ENCODE results near the gene CCSER1. TPM values are rescaled to one million over a fixed set of nuclear protein-coding genes. Genes with fewer than 3 reads are reported as not detected.

CCSER1 gene
- total and polyA plus RNA-seq, 4 donors: 0.18 to 2.3 (median 1.2) TPM

DNA sequence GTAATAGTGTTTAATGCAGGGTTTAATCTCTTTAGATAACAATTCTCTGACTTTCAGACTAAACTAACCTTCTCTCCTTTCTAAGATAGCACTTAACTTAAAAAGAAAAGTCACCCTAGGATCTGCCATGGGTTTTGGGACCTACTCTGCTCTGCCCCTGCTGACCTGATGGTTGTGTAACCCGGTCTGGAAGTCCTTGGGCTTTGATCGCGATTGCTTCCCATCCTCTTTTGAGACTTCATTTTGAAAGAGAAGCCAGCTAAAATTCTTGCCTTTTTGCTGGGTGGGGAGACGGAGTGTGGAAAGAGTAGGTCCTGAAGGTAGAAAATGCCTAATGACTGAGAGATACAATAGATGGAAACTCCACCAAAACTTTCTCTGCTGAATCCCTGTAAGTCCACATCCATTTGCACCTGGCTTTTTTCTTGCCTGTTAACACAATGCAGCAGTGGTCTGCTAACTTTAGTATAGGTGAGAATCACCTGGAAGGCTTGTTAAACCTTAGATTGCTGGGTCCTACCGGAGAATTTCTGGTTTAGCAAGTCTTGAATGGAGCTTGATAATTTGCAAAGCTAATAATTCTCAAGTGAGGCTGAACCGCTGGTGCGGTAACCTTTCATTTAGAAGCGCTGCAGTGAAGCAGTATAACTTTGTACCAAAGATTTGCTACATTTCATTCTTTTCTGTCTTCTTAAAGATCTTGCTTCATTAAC lies 45.6 kb upstream of the CCSER1 start:
- Histone ChIP-seq H3K9me3 (ENCODE audit: control insufficient read depth in 4 of 4, low read length in 3 of 4) (no peaks in the 10 kb centered on the region), H3K36me3 (ENCODE audit: control insufficient read depth in 4 of 4, insufficient read depth in 3 of 4, low read depth in 1 of 4, low read length in 3 of 4) (no peaks in the 10 kb centered on the region), H3K27ac (ENCODE audit: low read depth in 1 of 2, low read length in 2 of 2) (no peak overlapping the region), H3K4me3 (ENCODE audit: low read depth in 1 of 3, low read length in 3 of 3) (no peak overlapping the region), H3K4me1 (ENCODE audit: control insufficient read depth in 4 of 4, insufficient read depth in 4 of 4, low read length in 3 of 4) (no peaks in the 10 kb centered on the region), H3K9ac (ENCODE audit: low read depth in 1 of 2, low read length in 2 of 2) (no peak overlapping the region), H3K27me3 (ENCODE audit: control insufficient read depth in 4 of 4, insufficient read depth in 4 of 4, low read length in 3 of 4) (no peaks in the 10 kb centered on the region)
- TF ChIP-seq YY1 (IDR thresholded peaks at IDR 0.05) (no peak), SP1 (IDR thresholded peaks at IDR 0.05) (no peak), TAF1 (conservative IDR thresholded peaks at IDR 0.05) (no peak), RAD21 (IDR thresholded peaks at IDR 0.05) (no peak)
- WGBS: 63% methylated on average over 8 of the region's 8 CpGs
- DNase-seq (ENCODE audit: low spot score): no peak

DNA sequence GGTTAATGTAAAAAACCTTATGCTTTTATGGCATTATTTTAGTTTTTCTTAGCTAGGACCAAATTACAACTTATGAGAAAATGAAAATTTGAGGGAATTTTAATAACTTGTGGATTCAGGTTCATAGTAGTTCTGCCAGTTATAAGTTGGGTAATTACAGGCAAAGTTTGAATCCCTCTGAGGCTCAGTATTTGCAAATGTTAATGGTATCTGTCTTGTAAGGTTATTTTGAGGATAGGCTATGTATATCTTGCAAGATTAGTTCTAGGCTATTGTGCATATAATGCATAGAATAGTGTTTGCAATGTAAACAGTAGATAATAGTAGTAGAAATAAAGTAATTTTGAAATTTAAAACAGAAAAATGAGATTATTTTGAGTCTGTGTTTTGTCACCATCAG lies 44.7 kb upstream of the CCSER1 start:
- H3K9ac ChIP-seq (ENCODE audit: low read depth in 1 of 2, low read length in 2 of 2): no peak overlapping the region
- no peaks in the 10 kb centered on the region for H3K4me1 ChIP-seq (ENCODE audit: control insufficient read depth in 4 of 4, insufficient read depth in 4 of 4, low read length in 3 of 4)
- no peaks in the 10 kb centered on the region for H3K27me3 ChIP-seq (ENCODE audit: control insufficient read depth in 4 of 4, insufficient read depth in 4 of 4, low read length in 3 of 4)
- no peak overlapping the region for H3K4me3 ChIP-seq (ENCODE audit: low read depth in 1 of 3, low read length in 3 of 3)
- no peaks in the 10 kb centered on the region for H3K9me3 ChIP-seq (ENCODE audit: control insufficient read depth in 4 of 4, low read length in 3 of 4)
- DNase-seq (ENCODE audit: low spot score): no peak
- no peak overlapping the region for H3K27ac ChIP-seq (ENCODE audit: low read depth in 1 of 2, low read length in 2 of 2)
- H3K36me3 ChIP-seq (ENCODE audit: control insufficient read depth in 4 of 4, insufficient read depth in 3 of 4, low read depth in 1 of 4, low read length in 3 of 4): no peaks in the 10 kb centered on the region
- TF ChIP-seq RAD21 (IDR thresholded peaks at IDR 0.05): no peak
- TF ChIP-seq, protein P1, sequence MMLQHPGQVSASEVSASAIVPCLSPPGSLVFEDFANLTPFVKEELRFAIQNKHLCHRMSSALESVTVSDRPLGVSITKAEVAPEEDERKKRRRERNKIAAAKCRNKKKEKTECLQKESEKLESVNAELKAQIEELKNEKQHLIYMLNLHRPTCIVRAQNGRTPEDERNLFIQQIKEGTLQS (IDR thresholded peaks at IDR 0.05): no peak
- no peak for TF ChIP-seq HNF4A (conservative IDR thresholded peaks at IDR 0.05)
- TF ChIP-seq NR2F2 (IDR thresholded peaks at IDR 0.05): no peak
- TF ChIP-seq EGR1 (IDR thresholded peaks at IDR 0.05; ENCODE audit: low read depth in 2 of 2): no peak
- no peak for TF ChIP-seq HNF4G (IDR thresholded peaks at IDR 0.05)
- TF ChIP-seq, protein P2, sequence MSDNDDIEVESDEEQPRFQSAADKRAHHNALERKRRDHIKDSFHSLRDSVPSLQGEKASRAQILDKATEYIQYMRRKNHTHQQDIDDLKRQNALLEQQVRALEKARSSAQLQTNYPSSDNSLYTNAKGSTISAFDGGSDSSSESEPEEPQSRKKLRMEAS (IDR thresholded peaks at IDR 0.05): no peak
- TF ChIP-seq TAF1 (conservative IDR thresholded peaks at IDR 0.05): no peak
- TF ChIP-seq SP1 (IDR thresholded peaks at IDR 0.05): no peak
- no peak for TF ChIP-seq FOXA2 (IDR thresholded peaks at IDR 0.05)

DNA sequence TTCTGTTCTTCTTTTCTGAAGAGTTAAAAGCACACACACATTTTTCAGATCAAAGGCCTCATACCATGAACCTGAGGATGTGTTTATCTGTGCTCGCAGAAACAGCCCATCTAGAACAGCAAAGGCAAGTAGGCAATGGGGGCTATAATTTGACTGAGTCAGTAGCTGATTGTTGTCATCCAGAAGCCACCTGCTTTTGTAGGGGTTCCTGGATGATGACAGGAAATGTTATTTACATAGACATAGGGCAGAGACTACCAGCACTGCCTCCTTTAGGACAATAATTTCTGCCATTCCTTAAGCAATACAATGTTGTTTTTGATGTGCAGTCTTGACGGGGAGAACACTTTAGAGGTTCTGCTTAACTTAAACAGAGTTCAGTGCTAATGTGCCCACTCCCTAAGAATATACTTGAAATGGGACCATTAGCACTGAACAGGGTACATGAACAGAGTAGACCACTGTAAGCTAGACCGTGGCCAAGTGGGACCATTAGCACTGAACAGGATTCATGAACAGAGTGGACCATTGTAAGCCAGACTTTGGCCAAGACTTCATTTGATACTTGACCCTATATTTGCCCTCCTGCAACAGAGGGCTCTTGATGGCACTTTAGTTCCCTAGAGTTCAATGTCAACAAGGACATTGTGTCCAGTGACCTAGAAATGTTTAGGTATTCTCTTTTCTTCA lies 42.8 kb upstream of the CCSER1 start:
- TF ChIP-seq HNF4G (IDR thresholded peaks at IDR 0.05) (no peak), RAD21 (IDR thresholded peaks at IDR 0.05) (no peak), HNF4A (conservative IDR thresholded peaks at IDR 0.05) (no peak), GABPA (IDR thresholded peaks at IDR 0.05 in 1 of 2, conservative IDR thresholded peaks at IDR 0.05 in 1 of 2) (no peak), RXRA (IDR thresholded peaks at IDR 0.05) (no peak)
- TF ChIP-seq, protein P3, sequence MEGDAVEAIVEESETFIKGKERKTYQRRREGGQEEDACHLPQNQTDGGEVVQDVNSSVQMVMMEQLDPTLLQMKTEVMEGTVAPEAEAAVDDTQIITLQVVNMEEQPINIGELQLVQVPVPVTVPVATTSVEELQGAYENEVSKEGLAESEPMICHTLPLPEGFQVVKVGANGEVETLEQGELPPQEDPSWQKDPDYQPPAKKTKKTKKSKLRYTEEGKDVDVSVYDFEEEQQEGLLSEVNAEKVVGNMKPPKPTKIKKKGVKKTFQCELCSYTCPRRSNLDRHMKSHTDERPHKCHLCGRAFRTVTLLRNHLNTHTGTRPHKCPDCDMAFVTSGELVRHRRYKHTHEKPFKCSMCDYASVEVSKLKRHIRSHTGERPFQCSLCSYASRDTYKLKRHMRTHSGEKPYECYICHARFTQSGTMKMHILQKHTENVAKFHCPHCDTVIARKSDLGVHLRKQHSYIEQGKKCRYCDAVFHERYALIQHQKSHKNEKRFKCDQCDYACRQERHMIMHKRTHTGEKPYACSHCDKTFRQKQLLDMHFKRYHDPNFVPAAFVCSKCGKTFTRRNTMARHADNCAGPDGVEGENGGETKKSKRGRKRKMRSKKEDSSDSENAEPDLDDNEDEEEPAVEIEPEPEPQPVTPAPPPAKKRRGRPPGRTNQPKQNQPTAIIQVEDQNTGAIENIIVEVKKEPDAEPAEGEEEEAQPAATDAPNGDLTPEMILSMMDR (IDR thresholded peaks at IDR 0.05; ENCODE audit: low read depth, low read length, missing input control): no peak
- TF ChIP-seq, protein P4, sequence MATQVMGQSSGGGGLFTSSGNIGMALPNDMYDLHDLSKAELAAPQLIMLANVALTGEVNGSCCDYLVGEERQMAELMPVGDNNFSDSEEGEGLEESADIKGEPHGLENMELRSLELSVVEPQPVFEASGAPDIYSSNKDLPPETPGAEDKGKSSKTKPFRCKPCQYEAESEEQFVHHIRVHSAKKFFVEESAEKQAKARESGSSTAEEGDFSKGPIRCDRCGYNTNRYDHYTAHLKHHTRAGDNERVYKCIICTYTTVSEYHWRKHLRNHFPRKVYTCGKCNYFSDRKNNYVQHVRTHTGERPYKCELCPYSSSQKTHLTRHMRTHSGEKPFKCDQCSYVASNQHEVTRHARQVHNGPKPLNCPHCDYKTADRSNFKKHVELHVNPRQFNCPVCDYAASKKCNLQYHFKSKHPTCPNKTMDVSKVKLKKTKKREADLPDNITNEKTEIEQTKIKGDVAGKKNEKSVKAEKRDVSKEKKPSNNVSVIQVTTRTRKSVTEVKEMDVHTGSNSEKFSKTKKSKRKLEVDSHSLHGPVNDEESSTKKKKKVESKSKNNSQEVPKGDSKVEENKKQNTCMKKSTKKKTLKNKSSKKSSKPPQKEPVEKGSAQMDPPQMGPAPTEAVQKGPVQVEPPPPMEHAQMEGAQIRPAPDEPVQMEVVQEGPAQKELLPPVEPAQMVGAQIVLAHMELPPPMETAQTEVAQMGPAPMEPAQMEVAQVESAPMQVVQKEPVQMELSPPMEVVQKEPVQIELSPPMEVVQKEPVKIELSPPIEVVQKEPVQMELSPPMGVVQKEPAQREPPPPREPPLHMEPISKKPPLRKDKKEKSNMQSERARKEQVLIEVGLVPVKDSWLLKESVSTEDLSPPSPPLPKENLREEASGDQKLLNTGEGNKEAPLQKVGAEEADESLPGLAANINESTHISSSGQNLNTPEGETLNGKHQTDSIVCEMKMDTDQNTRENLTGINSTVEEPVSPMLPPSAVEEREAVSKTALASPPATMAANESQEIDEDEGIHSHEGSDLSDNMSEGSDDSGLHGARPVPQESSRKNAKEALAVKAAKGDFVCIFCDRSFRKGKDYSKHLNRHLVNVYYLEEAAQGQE (IDR thresholded peaks at IDR 0.05): no peak
- TF ChIP-seq, protein P1 (IDR thresholded peaks at IDR 0.05): no peak
- TF ChIP-seq, protein P5, sequence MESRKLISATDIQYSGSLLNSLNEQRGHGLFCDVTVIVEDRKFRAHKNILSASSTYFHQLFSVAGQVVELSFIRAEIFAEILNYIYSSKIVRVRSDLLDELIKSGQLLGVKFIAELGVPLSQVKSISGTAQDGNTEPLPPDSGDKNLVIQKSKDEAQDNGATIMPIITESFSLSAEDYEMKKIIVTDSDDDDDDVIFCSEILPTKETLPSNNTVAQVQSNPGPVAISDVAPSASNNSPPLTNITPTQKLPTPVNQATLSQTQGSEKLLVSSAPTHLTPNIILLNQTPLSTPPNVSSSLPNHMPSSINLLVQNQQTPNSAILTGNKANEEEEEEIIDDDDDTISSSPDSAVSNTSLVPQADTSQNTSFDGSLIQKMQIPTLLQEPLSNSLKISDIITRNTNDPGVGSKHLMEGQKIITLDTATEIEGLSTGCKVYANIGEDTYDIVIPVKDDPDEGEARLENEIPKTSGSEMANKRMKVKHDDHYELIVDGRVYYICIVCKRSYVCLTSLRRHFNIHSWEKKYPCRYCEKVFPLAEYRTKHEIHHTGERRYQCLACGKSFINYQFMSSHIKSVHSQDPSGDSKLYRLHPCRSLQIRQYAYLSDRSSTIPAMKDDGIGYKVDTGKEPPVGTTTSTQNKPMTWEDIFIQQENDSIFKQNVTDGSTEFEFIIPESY (IDR thresholded peaks at IDR 0.05): no peak
- Histone ChIP-seq H3K4me1 (ENCODE audit: control insufficient read depth in 4 of 4, insufficient read depth in 4 of 4, low read length in 3 of 4) (no peaks in the 10 kb centered on the region), H3K4me3 (ENCODE audit: low read depth in 1 of 3, low read length in 3 of 3) (no peak overlapping the region), H3K27me3 (ENCODE audit: control insufficient read depth in 4 of 4, insufficient read depth in 4 of 4, low read length in 3 of 4) (no peaks in the 10 kb centered on the region), H3K9ac (ENCODE audit: low read depth in 1 of 2, low read length in 2 of 2) (no peak overlapping the region), H3K27ac (ENCODE audit: low read depth in 1 of 2, low read length in 2 of 2) (no peak overlapping the region), H3K36me3 (ENCODE audit: control insufficient read depth in 4 of 4, insufficient read depth in 3 of 4, low read depth in 1 of 4, low read length in 3 of 4) (no peaks in the 10 kb centered on the region), H3K9me3 (ENCODE audit: control insufficient read depth in 4 of 4, low read length in 3 of 4) (no peaks in the 10 kb centered on the region)
- WGBS: 84% methylated on average over 3 of the region's 3 CpGs
- DNase-seq (ENCODE audit: low spot score): no peak

Data from liver (tissue), 9 donors.